ENCODE measurements around the gene HSPA14.
"Not testable (repeated sequence)": the region's sequence is repeated elsewhere in the genome, so short reads cannot be mapped to it uniquely, and the experiment has no call there.

HSPA14 gene

GRCh38 chr10:14859043-14859442, 20.9 kb downstream of the HSPA14 start:
- no peaks in the 10 kb centered on the region for H3K9me3 ChIP-seq (ENCODE audit: control insufficient read depth in 5 of 5, low read length in 5 of 5)
- H3K9ac ChIP-seq (ENCODE audit: low read length in 5 of 5), result no peak overlapping the region
- H3K27me3 ChIP-seq (ENCODE audit: control insufficient read depth in 5 of 5, insufficient read depth in 4 of 5, low read length in 5 of 5), result no peaks in the 10 kb centered on the region
- H3K4me1 ChIP-seq (ENCODE audit: control insufficient read depth in 5 of 5, insufficient read depth in 5 of 5, low read length in 5 of 5), result peaks cover 0 to 8% (median 0%) of the 10 kb centered on the region in 5 donors
- H3K36me3 ChIP-seq (ENCODE audit: control insufficient read depth in 5 of 5, insufficient read depth in 5 of 5, low read length in 5 of 5), result peaks cover 10 to 31% (median 14%) of the 10 kb centered on the region in 5 donors
- H3K27ac ChIP-seq (ENCODE audit: low read depth, low read length), result no peak overlapping the region
- no peak overlapping the region for H3K4me3 ChIP-seq (ENCODE audit: low read depth in 1 of 5, low read length in 5 of 5)

- H3K27ac ChIP-seq (ENCODE audit: low read depth, low read length), result no peak overlapping the region
- H3K9me3 ChIP-seq (ENCODE audit: control insufficient read depth in 5 of 5, low read length in 5 of 5), result no peaks in the 10 kb centered on the region
- H3K36me3 ChIP-seq (ENCODE audit: control insufficient read depth in 5 of 5, insufficient read depth in 5 of 5, low read length in 5 of 5), result peaks cover 9 to 25% (median 10%) of the 10 kb centered on the region in 5 donors
- H3K9ac ChIP-seq (ENCODE audit: low read length in 5 of 5), result peak overlapping the region in 1 of 5 donors; percentile 11
- no peaks in the 10 kb centered on the region for H3K27me3 ChIP-seq (ENCODE audit: control insufficient read depth in 5 of 5, insufficient read depth in 4 of 5, low read length in 5 of 5)
- H3K4me1 ChIP-seq (ENCODE audit: control insufficient read depth in 5 of 5, insufficient read depth in 5 of 5, low read length in 5 of 5), result peaks cover 0 to 8% (median 0%) of the 10 kb centered on the region in 5 donors
- H3K4me3 ChIP-seq (ENCODE audit: low read depth in 1 of 5, low read length in 5 of 5), result no peak overlapping the region
These were observed 21.7 kb downstream of the HSPA14 start for GRCh38 chr10:14859775-14860174.

DNA sequence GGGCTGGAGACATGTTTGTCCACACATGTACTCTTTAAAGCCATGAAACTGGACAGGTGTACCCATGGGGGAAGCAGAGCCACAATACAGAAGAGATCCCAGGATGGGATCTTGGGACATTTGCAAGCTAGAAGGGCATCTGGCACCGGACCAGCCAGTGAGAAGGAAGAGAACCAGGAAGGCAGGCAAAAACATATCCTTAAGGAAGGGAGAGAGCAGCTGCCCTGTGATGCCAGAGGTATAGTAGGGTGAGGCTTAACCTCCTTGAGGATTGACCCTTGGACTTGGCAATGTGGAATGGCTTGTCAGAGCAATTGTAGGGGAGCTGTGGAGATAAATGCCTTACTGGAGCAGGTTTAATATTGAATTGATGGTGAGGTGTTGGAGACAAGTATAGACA, 22.7 kb downstream of the HSPA14 start:
- peaks cover 0 to 8% (median 0%) of the 10 kb centered on the region in 5 donors for H3K4me1 ChIP-seq (ENCODE audit: control insufficient read depth in 5 of 5, insufficient read depth in 5 of 5, low read length in 5 of 5)
- H3K9me3 ChIP-seq (ENCODE audit: control insufficient read depth in 5 of 5, low read length in 5 of 5), result no peaks in the 10 kb centered on the region
- no peak overlapping the region for H3K9ac ChIP-seq (ENCODE audit: low read length in 5 of 5)
- H3K4me3 ChIP-seq (ENCODE audit: low read depth in 1 of 5, low read length in 5 of 5), result no peak overlapping the region
- H3K27me3 ChIP-seq (ENCODE audit: control insufficient read depth in 5 of 5, insufficient read depth in 4 of 5, low read length in 5 of 5), result no peaks in the 10 kb centered on the region
- H3K27ac ChIP-seq (ENCODE audit: low read depth, low read length), result no peak overlapping the region
- peaks cover 6 to 22% (median 10%) of the 10 kb centered on the region in 5 donors for H3K36me3 ChIP-seq (ENCODE audit: control insufficient read depth in 5 of 5, insufficient read depth in 5 of 5, low read length in 5 of 5)

GRCh38 chr10:14864466-14864865, 26.4 kb downstream of the HSPA14 start:
- not testable (repeated sequence) for H3K27me3 ChIP-seq (ENCODE audit: control insufficient read depth in 5 of 5, insufficient read depth in 4 of 5, low read length in 5 of 5); H3K9me3 ChIP-seq (ENCODE audit: control insufficient read depth in 5 of 5, low read length in 5 of 5); H3K4me1 ChIP-seq (ENCODE audit: control insufficient read depth in 5 of 5, insufficient read depth in 5 of 5, low read length in 5 of 5); H3K4me3 ChIP-seq (ENCODE audit: low read depth in 1 of 5, low read length in 5 of 5); H3K27ac ChIP-seq (ENCODE audit: low read depth, low read length); H3K9ac ChIP-seq (ENCODE audit: low read length in 5 of 5)
- peaks cover 11 to 23% (median 16%) of the 10 kb centered on the region in 5 donors for H3K36me3 ChIP-seq (ENCODE audit: control insufficient read depth in 5 of 5, insufficient read depth in 5 of 5, low read length in 5 of 5)

- peaks cover 15 to 26% (median 20%) of the 10 kb centered on the region in 5 donors for H3K36me3 ChIP-seq (ENCODE audit: control insufficient read depth in 5 of 5, insufficient read depth in 5 of 5, low read length in 5 of 5)
These were observed 26.8 kb downstream of the HSPA14 start for GRCh38 chr10:14864871-14865270.

DNA sequence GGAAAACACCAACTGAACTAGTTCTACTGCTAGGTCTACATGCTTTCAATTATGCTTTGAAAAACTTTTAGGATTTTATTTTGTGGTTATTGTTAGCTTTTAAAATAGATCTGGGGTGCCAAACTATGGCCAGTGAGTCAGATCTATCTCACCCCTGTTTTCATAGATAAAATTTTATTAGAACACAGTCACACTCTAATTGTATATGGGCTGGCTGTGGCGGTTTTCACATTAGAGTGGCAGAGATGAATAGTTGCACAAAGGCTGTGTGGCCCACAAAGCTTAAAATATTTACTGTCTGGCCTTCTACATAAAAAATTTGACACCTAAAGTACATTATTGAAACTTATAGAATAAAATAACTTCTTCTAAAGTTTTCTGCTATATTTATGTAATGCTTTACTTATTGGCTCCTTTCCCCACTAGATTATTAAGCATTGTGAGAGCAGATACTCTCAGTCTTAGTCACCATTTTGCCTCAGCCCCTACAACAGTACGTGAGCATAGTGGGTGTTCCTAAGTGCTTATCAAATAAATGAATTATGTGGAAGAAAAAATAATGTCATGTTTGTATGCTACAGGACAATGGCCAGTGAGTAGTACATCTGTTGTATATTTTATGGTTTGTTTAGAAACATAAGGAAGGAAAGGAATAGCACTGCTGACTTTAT, 35.1 kb downstream of the HSPA14 start:
- H3K27ac ChIP-seq (ENCODE audit: low read depth, low read length), result no peak overlapping the region
- H3K4me3 ChIP-seq (ENCODE audit: low read depth in 1 of 5, low read length in 5 of 5), result no peak overlapping the region
- H3K9ac ChIP-seq (ENCODE audit: low read length in 5 of 5), result no peak overlapping the region
- H3K36me3 ChIP-seq (ENCODE audit: control insufficient read depth in 5 of 5, insufficient read depth in 5 of 5, low read length in 5 of 5), result peaks cover 9 to 17% (median 13%) of the 10 kb centered on the region in 5 donors
- no peaks in the 10 kb centered on the region for H3K9me3 ChIP-seq (ENCODE audit: control insufficient read depth in 5 of 5, low read length in 5 of 5)
- no peaks in the 10 kb centered on the region for H3K27me3 ChIP-seq (ENCODE audit: control insufficient read depth in 5 of 5, insufficient read depth in 4 of 5, low read length in 5 of 5)
- peaks cover 0 to 27% (median 26%) of the 10 kb centered on the region in 5 donors for H3K4me1 ChIP-seq (ENCODE audit: control insufficient read depth in 5 of 5, insufficient read depth in 5 of 5, low read length in 5 of 5)

More at GRCh38 chr10:14864871-14865270, 26.8 kb downstream of the HSPA14 start:
- H3K27me3 ChIP-seq (ENCODE audit: control insufficient read depth in 5 of 5, insufficient read depth in 4 of 5, low read length in 5 of 5); H3K4me1 ChIP-seq (ENCODE audit: control insufficient read depth in 5 of 5, insufficient read depth in 5 of 5, low read length in 5 of 5); H3K27ac ChIP-seq (ENCODE audit: low read depth, low read length); H3K9me3 ChIP-seq (ENCODE audit: control insufficient read depth in 5 of 5, low read length in 5 of 5); H3K9ac ChIP-seq (ENCODE audit: low read length in 5 of 5); H3K4me3 ChIP-seq (ENCODE audit: low read depth in 1 of 5, low read length in 5 of 5): not testable (repeated sequence)

- Histone ChIP-seq H3K4me1 (ENCODE audit: control insufficient read depth in 5 of 5, insufficient read depth in 5 of 5, low read length in 5 of 5) (peaks cover 4 to 42% (median 38%) of the 10 kb centered on the region in 5 donors), H3K9ac (ENCODE audit: low read length in 5 of 5) (peak overlapping the region in 1 of 5 donors; percentile 2), H3K36me3 (ENCODE audit: control insufficient read depth in 5 of 5, insufficient read depth in 5 of 5, low read length in 5 of 5) (peaks cover 0 to 4% (median 2%) of the 10 kb centered on the region in 5 donors), H3K27ac (ENCODE audit: low read depth, low read length) (peak overlapping the region; percentile 97), H3K27me3 (ENCODE audit: control insufficient read depth in 5 of 5, insufficient read depth in 4 of 5, low read length in 5 of 5) (no peaks in the 10 kb centered on the region), H3K9me3 (ENCODE audit: control insufficient read depth in 5 of 5, low read length in 5 of 5) (no peaks in the 10 kb centered on the region), H3K4me3 (ENCODE audit: low read depth in 1 of 5, low read length in 5 of 5) (no peak overlapping the region)
These were observed 37.8 kb downstream of the HSPA14 start for GRCh38 chr10:14875941-14876340.

DNA sequence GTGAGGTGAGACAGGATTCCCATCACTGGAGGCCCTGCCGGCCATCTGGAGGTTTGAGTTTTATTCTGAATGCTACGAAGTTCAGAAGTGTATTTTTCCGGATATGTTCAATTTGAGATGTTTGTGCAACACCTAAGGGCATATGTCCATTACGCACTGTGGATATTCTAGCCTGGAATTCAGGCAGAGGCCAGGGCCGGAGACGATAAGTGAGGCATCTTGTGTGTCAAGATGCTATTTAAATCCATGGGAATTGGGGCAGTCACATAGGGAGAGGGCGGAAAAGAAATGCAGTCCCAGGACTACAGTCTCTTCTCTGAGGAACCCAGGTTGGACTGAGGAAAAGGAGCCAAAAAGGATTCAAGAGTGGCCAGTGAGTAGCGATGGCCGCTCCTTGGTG, 38.7 kb downstream of the HSPA14 start:
- Histone ChIP-seq H3K9ac (ENCODE audit: low read length in 5 of 5) (peak overlapping the region in 3 of 5 donors; percentile 86 to 97 (median 92)), H3K27me3 (ENCODE audit: control insufficient read depth in 5 of 5, insufficient read depth in 4 of 5, low read length in 5 of 5) (no peaks in the 10 kb centered on the region), H3K4me3 (ENCODE audit: low read depth in 1 of 5, low read length in 5 of 5) (peak overlapping the region in 4 of 5 donors; percentile 11 to 90 (median 53)), H3K9me3 (ENCODE audit: control insufficient read depth in 5 of 5, low read length in 5 of 5) (no peaks in the 10 kb centered on the region), H3K27ac (ENCODE audit: low read depth, low read length) (peak overlapping the region; percentile 97), H3K4me1 (ENCODE audit: control insufficient read depth in 5 of 5, insufficient read depth in 5 of 5, low read length in 5 of 5) (peaks cover 4 to 42% (median 38%) of the 10 kb centered on the region in 5 donors), H3K36me3 (ENCODE audit: control insufficient read depth in 5 of 5, insufficient read depth in 5 of 5, low read length in 5 of 5) (peaks cover 0 to 2% (median 0%) of the 10 kb centered on the region in 5 donors)

DNA sequence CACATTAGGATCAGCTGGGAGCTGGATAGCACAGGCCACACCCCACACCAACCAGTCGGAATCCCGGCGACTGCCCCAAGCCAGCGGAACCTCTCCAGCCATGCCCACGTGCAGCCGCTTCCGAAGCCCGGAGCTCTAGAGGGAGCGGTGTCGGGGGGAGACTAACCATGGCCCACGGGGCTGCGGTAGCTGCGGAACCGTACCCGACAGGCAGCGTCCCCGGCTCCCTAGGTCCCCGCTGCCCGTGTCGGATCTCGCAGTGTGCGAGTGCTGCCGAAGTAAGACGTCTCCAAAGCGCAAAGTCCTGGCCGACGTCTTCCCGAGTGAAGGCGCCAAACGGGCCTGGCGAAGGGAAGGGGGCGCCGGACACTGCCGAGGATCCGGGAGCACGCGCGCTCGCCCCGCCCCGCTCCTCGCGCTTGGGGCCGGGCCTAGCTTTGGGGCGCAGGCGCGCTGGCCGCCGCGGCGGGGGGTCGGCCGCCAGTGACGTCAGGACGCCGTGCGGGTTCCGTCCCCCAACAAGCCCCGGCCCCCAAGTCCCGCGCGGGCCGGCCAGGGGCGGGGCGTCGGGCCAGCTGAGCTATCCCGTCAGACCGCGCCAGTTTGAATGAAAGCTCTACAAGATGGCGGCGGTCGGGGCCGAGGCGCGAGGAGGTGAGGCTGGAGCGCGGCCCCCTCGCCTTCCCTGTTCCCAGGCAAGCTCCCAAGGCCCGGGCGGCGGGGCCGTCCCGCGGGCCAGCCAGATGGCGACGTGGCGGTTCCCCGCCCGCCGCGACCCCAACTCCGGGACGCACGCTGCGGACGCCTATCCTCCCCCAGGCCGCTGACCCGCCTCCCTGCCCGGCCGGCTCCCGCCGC, 40.4 kb downstream of the HSPA14 start, which contains the start of gene SUV39H2:
Gene SUV39H2 (plus strand): TSS at position 601 of the 858 bp plus-strand sequence. CDS start 23 bp downstream, at position 624.
- Histone ChIP-seq H3K4me3 (ENCODE audit: low read depth in 1 of 5, low read length in 5 of 5) (peak within 1 kb of the TSS; percentile 85 to 95 (median 90)), H3K4me1 (ENCODE audit: control insufficient read depth in 5 of 5, insufficient read depth in 5 of 5, low read length in 5 of 5) (peaks cover 4 to 42% (median 38%) of the 10 kb centered on the region in 5 donors), H3K36me3 (ENCODE audit: control insufficient read depth in 5 of 5, insufficient read depth in 5 of 5, low read length in 5 of 5) (no peaks in the 10 kb centered on the region), H3K27me3 (ENCODE audit: control insufficient read depth in 5 of 5, insufficient read depth in 4 of 5, low read length in 5 of 5) (no peaks in the 10 kb centered on the region), H3K9me3 (ENCODE audit: control insufficient read depth in 5 of 5, low read length in 5 of 5) (no peaks in the 10 kb centered on the region), H3K9ac (ENCODE audit: low read length in 5 of 5) (peak within 1 kb of the TSS; percentile 84 to 98 (median 92)), H3K27ac (ENCODE audit: low read depth, low read length) (peak within 1 kb of the TSS; percentile 97)

Data from subcutaneous abdominal adipose tissue (tissue), 5 donors.